ENCODE measurements around the gene CTNNBL1. TPM values are rescaled to one million over a fixed set of nuclear protein-coding genes. Genes with fewer than 3 reads are reported as not detected.

Gene CTNNBL1
- total RNA-seq, 4 donors from 2014 or later, result 24.2 to 34.9 (median 31.6) TPM

GRCh38 chr20:37741055-37741454 is 47.2 kb downstream of the CTNNBL1 start:
- ATAC-seq (ENCODE audit: low FRiP score), result no peak
- no peak for DNase-seq (ENCODE audit: low spot score)
- no peak for TF ChIP-seq CTCF (IDR thresholded peaks at IDR 0.05)

- TF ChIP-seq CTCF (IDR thresholded peaks at IDR 0.05), result no peak
- DNase-seq (ENCODE audit: low spot score) (no peak), ATAC-seq (ENCODE audit: low FRiP score) (no peak)
These were observed 47.7 kb downstream of the CTNNBL1 start for GRCh38 chr20:37741570-37741969.

- ATAC-seq (ENCODE audit: low FRiP score), result no peak
- no peak for TF ChIP-seq CTCF (IDR thresholded peaks at IDR 0.05)
- no peak for DNase-seq (ENCODE audit: low spot score)
These were observed 48.3 kb downstream of the CTNNBL1 start for GRCh38 chr20:37742131-37742530.

- no peak for TF ChIP-seq CTCF (IDR thresholded peaks at IDR 0.05)
- no peak for ATAC-seq (ENCODE audit: low FRiP score)
- no peak for DNase-seq (ENCODE audit: low spot score)
These were observed 50.5 kb downstream of the CTNNBL1 start for GRCh38 chr20:37744347-37744746.

GRCh38 chr20:37745553-37745952 is 51.7 kb downstream of the CTNNBL1 start:
- no peak for DNase-seq (ENCODE audit: low spot score)
- TF ChIP-seq CTCF (IDR thresholded peaks at IDR 0.05), result no peak
- ATAC-seq (ENCODE audit: low FRiP score), result no peak

- no peak for TF ChIP-seq CTCF (IDR thresholded peaks at IDR 0.05)
- no peak for ATAC-seq (ENCODE audit: low FRiP score)
- no peak for DNase-seq (ENCODE audit: low spot score)
These were observed 54.2 kb downstream of the CTNNBL1 start for GRCh38 chr20:37748015-37748414.

- no peak for DNase-seq (ENCODE audit: low spot score)
- TF ChIP-seq CTCF (IDR thresholded peaks at IDR 0.05), result no peak
These were observed 55.4 kb downstream of the CTNNBL1 start for GRCh38 chr20:37749218-37749617.

More at GRCh38 chr20:37749218-37749617, 55.4 kb downstream of the CTNNBL1 start:
- no peak for ATAC-seq (ENCODE audit: low FRiP score)
